IPS-15b (cell line): Measurements from ENCODE around the gene ITGB7.

ENCODE experiments used
- H3K27me3 ChIP-seq: one replicate; pipeline ENCODE4 v1.6.1; 2013; ENCODE audit warnings: low read length; ENCODE audit not compliant: control insufficient read depth, insufficient read depth
- H3K36me3 ChIP-seq: one replicate; pipeline ENCODE4 v1.6.1; 2013; ENCODE audit warnings: low read length; ENCODE audit not compliant: control insufficient read depth, insufficient read depth
- H3K4me1 ChIP-seq: one replicate; pipeline ENCODE4 v1.6.1; 2013; ENCODE audit warnings: mild to moderate bottlenecking, low read length; ENCODE audit not compliant: control insufficient read depth, insufficient read depth
- H3K4me3 ChIP-seq: one replicate; pipeline ENCODE4 v1.5.1; 2013; ENCODE audit warnings: low read depth, low read length
- H3K9ac ChIP-seq: one replicate; pipeline ENCODE4 v1.6.1; 2013; ENCODE audit warnings: low read depth, mild to moderate bottlenecking, low read length
- H3K9me3 ChIP-seq: one replicate; pipeline ENCODE4 v1.6.1; 2013; ENCODE audit warnings: mild to moderate bottlenecking, low read length; ENCODE audit not compliant: control insufficient read depth, insufficient read depth

Gene ITGB7

DNA sequence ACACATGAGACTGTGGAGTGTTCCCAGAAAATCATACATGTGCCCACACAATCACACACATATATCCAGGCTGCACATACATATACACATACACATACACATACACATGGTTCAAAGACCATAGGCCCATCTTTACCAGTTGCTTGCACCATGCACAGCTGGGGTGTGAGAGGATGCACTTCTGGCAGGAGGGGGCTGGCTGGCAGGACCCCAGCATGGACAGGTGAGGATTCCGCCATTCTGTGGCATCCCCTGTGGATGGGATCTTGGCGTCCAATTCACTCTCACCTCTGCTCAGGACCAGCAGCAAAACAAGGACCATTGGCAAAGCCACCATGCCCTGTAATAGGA is 7.0 kb downstream of the ITGB7 start:
- no peaks in the 10 kb centered on the region for H3K36me3 ChIP-seq
- H3K9me3 ChIP-seq = no peaks in the 10 kb centered on the region
- no peak overlapping the region for H3K9ac ChIP-seq

GRCh38 chr12:53199700-53200099 is 7.4 kb downstream of the ITGB7 start:
- Histone ChIP-seq H3K27me3 (peaks cover 54% of the 10 kb centered on the region), H3K36me3 (no peaks in the 10 kb centered on the region), H3K9me3 (no peaks in the 10 kb centered on the region), H3K4me3 (no peak overlapping the region), H3K4me1 (no peaks in the 10 kb centered on the region), H3K9ac (no peak overlapping the region)

More for the DNA sequence above, 7.0 kb downstream of the ITGB7 start:
- no peak overlapping the region for H3K4me3 ChIP-seq
- H3K27me3 ChIP-seq = peaks cover 51% of the 10 kb centered on the region
- H3K4me1 ChIP-seq = no peaks in the 10 kb centered on the region

GRCh38 chr12:53198486-53199110 is 8.5 kb downstream of the ITGB7 start:
- Histone ChIP-seq H3K9me3 (no peaks in the 10 kb centered on the region), H3K27me3 (peaks cover 65% of the 10 kb centered on the region), H3K4me1 (no peaks in the 10 kb centered on the region), H3K9ac (no peak overlapping the region), H3K36me3 (no peaks in the 10 kb centered on the region), H3K4me3 (no peak overlapping the region)

- Histone ChIP-seq H3K4me1 (no peaks in the 10 kb centered on the region), H3K9ac (no peak overlapping the region), H3K36me3 (no peaks in the 10 kb centered on the region), H3K27me3 (peaks cover 71% of the 10 kb centered on the region), H3K4me3 (peak overlapping the region; percentile 1), H3K9me3 (no peaks in the 10 kb centered on the region)
Observed at GRCh38 chr12:53197011-53197640, 9.9 kb downstream of the ITGB7 start.

- Histone ChIP-seq H3K4me1 (no peaks in the 10 kb centered on the region), H3K4me3 (no peak overlapping the region), H3K27me3 (peaks cover 71% of the 10 kb centered on the region), H3K9me3 (no peaks in the 10 kb centered on the region), H3K36me3 (peaks cover 3% of the 10 kb centered on the region), H3K9ac (no peak overlapping the region)
Observed at GRCh38 chr12:53196486-53196885, 10.6 kb downstream of the ITGB7 start.

- Histone ChIP-seq H3K9me3 (no peaks in the 10 kb centered on the region), H3K27me3 (peaks cover 67% of the 10 kb centered on the region), H3K4me1 (no peaks in the 10 kb centered on the region), H3K4me3 (no peak overlapping the region), H3K36me3 (peaks cover 3% of the 10 kb centered on the region), H3K9ac (no peak overlapping the region)
Observed at GRCh38 chr12:53195516-53196420, 11.3 kb downstream of the ITGB7 start.

- H3K27me3 ChIP-seq = peaks cover 64% of the 10 kb centered on the region
- H3K36me3 ChIP-seq = peaks cover 3% of the 10 kb centered on the region
- no peak overlapping the region for H3K9ac ChIP-seq
- H3K9me3 ChIP-seq = no peaks in the 10 kb centered on the region
- H3K4me3 ChIP-seq = no peak overlapping the region
- no peaks in the 10 kb centered on the region for H3K4me1 ChIP-seq
Observed at GRCh38 chr12:53194973-53195372, 12.1 kb downstream of the ITGB7 start.

GRCh38 chr12:53193985-53194716 is 12.9 kb downstream of the ITGB7 start:
- Histone ChIP-seq H3K36me3 (peaks cover 3% of the 10 kb centered on the region), H3K27me3 (peaks cover 60% of the 10 kb centered on the region)

DNA sequence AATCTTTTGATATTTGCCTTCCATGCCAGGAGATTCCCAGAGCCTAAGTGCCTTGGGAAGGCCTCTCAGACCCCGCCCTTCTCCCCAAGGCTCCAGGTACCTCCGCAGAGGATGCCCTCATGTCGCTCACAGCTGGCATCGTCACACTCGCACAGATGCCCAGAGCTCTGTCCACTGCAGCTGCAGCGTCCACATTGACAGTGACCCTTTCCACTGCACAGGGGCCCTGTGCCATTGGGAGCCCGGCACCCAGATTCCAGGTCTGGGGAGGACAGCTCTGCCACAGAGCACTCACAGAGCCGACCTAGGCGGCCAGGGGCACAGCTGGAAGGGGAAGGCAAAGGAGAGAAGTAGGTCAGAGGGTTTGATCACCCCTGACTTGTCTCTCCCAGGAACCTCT is 14.0 kb downstream of the ITGB7 start:
- H3K9me3 ChIP-seq = no peaks in the 10 kb centered on the region
- H3K9ac ChIP-seq = no peak overlapping the region
- H3K4me3 ChIP-seq = no peak overlapping the region
- H3K27me3 ChIP-seq = peaks cover 51% of the 10 kb centered on the region
- peaks cover 3% of the 10 kb centered on the region for H3K36me3 ChIP-seq
- no peaks in the 10 kb centered on the region for H3K4me1 ChIP-seq

More at GRCh38 chr12:53193985-53194716, 12.9 kb downstream of the ITGB7 start:
- H3K4me1 ChIP-seq = no peaks in the 10 kb centered on the region
- H3K4me3 ChIP-seq = no peak overlapping the region
- no peak overlapping the region for H3K9ac ChIP-seq
- no peaks in the 10 kb centered on the region for H3K9me3 ChIP-seq

DNA sequence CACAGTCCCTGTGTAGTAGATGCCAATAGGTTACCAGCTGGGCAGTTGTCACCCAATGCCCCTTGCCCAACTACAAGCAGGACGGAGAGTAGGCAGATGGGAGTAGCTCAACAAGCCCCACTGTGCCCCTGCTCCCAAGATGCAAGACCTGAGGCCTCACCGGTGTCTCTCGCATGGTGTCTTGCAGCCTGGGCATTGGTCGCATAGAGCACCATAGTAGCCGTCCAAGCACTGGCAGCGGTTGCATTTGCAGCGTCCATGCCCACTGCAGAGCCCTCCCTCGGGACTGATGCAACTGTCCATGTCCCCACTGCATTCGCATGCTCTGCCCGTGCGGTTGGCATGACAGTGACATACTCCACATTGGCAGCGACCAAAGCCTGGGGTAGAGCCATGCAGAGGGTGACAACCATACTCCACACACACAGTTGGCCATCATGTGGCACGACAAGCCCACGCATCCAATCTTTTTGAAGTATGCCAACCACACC is 14.5 kb downstream of the ITGB7 start:
- Histone ChIP-seq H3K27me3 (peaks cover 48% of the 10 kb centered on the region), H3K4me3 (no peak overlapping the region), H3K4me1 (no peaks in the 10 kb centered on the region), H3K36me3 (peaks cover 5% of the 10 kb centered on the region), H3K9me3 (no peaks in the 10 kb centered on the region), H3K9ac (no peak overlapping the region)

GRCh38 chr12:53191885-53192530 is 15.0 kb downstream of the ITGB7 start:
- no peak overlapping the region for H3K9ac ChIP-seq
- H3K4me1 ChIP-seq = no peaks in the 10 kb centered on the region
- peaks cover 43% of the 10 kb centered on the region for H3K27me3 ChIP-seq
- H3K4me3 ChIP-seq = no peak overlapping the region
- peaks cover 11% of the 10 kb centered on the region for H3K36me3 ChIP-seq
- H3K9me3 ChIP-seq = no peaks in the 10 kb centered on the region
